RWPE1 (cell line): ENCODE data around the gene GATA6.

Source experiments
- CTCF ChIA-PET: fragments of 350-600 bp; sonication (Branson Sonifier 250); formaldehyde crosslinking; extraction: SDS; loops from one replicate; lab custom pipeline; 2021; lab: Yijun Ruan, JAX
- POLR2A ChIA-PET: fragments of 400-600 bp; formaldehyde crosslinking; extraction: SDS; loops from one replicate; lab custom pipeline; 2020; ENCODE audit warnings: antibody characterized with exemption; ENCODE audit not compliant: low non-redundant PET; lab: Yijun Ruan, JAX
- DNase-seq: peaks from one replicate; pipeline ENCODE4 v3.0.0; 2012; ENCODE audit warnings: low spot score
- H3K27ac ChIP-seq: fragments of 450-650 bp; 2 replicates; pipeline ENCODE4 v1.5.1; 2017
- CTCF ChIP-seq: fragments of 450-650 bp; conservative IDR thresholded peaks from 2 replicates; pipeline ENCODE4 v1.5.1; 2017; ENCODE audit warnings: low read depth, mild to moderate bottlenecking

GATA6 gene

GRCh38 chr18:22153428-22153827 is 16.0 kb upstream of the GATA6 start:
- DNase-seq = no peak
- POLR2A ChIA-PET = no interaction called here

DNA sequence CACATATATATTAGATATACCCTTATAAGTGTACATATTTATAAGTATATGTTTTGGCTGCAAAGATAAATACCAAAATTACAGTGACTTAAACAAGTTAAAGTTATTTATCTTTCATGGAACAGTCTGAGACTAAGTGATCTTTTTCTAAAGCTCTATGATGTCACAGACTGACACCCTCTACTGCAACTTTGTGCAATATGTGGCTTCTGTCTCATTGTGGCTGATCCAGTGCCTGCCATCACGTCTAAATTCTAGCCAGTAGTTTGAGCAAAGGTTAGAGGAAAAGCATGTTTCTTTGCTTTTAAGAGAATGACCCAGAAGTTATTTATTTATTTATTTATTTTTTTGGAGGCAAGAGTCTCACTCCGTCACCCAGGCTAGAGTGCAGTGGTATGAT is 13.8 kb upstream of the GATA6 start:
- H3K27ac ChIP-seq = no peak overlapping the region
- no peak for DNase-seq
- POLR2A ChIA-PET = no interaction called here
- CTCF ChIA-PET = no interaction called here
- no peak for TF ChIP-seq CTCF

More at GRCh38 chr18:22153428-22153827, 16.0 kb upstream of the GATA6 start:
- TF ChIP-seq CTCF = no peak
- CTCF ChIA-PET = interaction anchor here (0.7 kb wide), 1 partner anchor 252 kb away, joined by 3 read pairs; no protein-coding TSS in a partner anchor
- no peak overlapping the region for H3K27ac ChIP-seq

- CTCF ChIA-PET = no interaction called here
- TF ChIP-seq CTCF = no peak
- DNase-seq = no peak
- no peak overlapping the region for H3K27ac ChIP-seq
- POLR2A ChIA-PET = no interaction called here
Measured at GRCh38 chr18:22159014-22159413, 10.4 kb upstream of the GATA6 start.

GRCh38 chr18:22161090-22161489 is 8.3 kb upstream of the GATA6 start:
- ChIA-PET CTCF (no interaction called here), POLR2A (no interaction called here)
- no peak for DNase-seq
- no peak overlapping the region for H3K27ac ChIP-seq
- TF ChIP-seq CTCF = no peak

DNA sequence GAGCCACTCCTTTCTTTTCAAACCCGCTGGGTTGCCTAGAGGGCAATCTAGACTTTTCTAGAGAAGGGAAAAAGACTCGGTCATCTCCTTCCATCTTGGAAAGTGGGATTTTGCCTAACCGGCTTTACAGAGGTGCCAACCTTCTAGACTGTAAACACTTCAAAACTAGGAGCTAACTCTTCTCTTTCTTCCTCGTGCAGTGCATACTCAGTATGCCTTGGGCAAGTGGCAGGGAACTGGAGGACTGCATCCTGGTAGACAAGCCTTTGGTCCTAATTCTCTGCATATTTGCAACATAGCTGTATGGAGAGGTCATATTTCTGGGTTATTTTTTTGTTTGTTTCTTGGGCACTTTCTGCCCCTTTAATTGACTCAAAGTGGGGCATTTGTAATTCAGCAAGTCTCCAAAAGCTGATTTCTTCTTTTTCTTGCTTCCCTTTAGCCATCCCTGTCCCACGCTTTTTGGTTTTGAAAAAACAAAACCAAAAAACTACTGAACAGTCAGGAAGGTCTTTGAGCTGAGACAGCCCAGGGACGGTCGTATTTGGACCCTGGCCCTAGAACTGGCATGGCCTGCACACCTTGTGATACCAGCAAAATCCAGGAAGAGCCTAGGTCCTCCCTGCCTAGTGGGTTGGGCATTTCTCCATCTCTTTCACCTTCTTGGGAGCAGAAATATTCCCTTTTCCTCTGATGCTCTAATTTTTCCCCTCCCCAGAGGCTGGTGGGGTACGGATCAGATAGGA is 5.8 kb upstream of the GATA6 start:
- POLR2A ChIA-PET = no interaction called here
- DNase-seq = no peak
- H3K27ac ChIP-seq = no peak overlapping the region
- CTCF ChIA-PET = no interaction called here
- TF ChIP-seq CTCF = no peak

DNA sequence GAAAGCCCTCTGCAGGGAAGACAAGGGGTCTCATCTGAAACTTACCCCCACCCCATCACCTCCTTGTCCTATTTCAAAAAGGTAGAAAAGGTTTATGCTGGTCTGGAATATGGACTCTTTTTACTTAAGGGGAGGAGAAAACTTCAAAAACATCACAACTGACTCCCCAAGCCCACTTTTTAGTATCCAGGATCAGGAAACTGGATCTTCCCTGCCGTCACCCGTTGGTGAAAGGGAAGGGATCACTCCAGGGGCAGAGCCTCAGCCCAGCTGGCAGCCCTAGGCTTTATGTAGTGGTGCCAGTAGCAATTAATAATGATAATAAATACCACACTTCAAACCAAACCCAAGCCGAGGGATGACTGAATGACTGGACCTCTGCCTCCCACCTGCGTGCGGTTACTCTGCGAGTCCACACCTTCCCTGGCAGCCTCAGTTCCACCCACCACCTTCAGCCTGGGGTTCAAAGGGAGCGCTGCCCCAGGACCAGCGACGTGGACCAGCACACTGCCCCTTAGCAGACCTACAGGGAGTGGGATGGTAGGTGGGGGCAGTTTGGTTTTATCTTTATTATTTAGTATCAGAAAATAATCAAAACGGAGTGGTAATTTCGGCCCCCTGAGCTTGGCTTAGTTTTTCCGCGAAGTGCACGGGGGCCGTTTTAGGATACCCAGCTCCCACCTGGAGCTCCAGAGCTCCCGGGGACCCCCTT is 4.9 kb upstream of the GATA6 start:
- no peak overlapping the region for H3K27ac ChIP-seq
- ChIA-PET POLR2A (no interaction called here), CTCF (interaction anchor here (0.6 kb wide), 1 partner anchor 127 kb away, joined by 8 read pairs; no protein-coding TSS in a partner anchor)
- DNase-seq = no peak
- TF ChIP-seq CTCF = no peak
